ELR (cell line): ENCODE measurements around the gene PTPRN2.
"Not testable (repeated sequence)": the region's sequence is repeated elsewhere in the genome, so short reads cannot be mapped to it uniquely, and the experiment has no call there.

Experiments used
- DNase-seq: peaks from one replicate; pipeline ENCODE4 v3.0.0-alpha.2; 2015; ENCODE audit warnings: low read depth

PTPRN2 gene

GRCh38 chr7:157730614-157731013 lies 857.0 kb downstream of the PTPRN2 start:
- no peak for DNase-seq

- DNase-seq: no peak
Measured at GRCh38 chr7:157729566-157729965, 858.1 kb downstream of the PTPRN2 start.

GRCh38 chr7:157727964-157728615 lies 859.5 kb downstream of the PTPRN2 start:
- no peak for DNase-seq

GRCh38 chr7:157726764-157727163 lies 860.9 kb downstream of the PTPRN2 start:
- DNase-seq: no peak

DNA sequence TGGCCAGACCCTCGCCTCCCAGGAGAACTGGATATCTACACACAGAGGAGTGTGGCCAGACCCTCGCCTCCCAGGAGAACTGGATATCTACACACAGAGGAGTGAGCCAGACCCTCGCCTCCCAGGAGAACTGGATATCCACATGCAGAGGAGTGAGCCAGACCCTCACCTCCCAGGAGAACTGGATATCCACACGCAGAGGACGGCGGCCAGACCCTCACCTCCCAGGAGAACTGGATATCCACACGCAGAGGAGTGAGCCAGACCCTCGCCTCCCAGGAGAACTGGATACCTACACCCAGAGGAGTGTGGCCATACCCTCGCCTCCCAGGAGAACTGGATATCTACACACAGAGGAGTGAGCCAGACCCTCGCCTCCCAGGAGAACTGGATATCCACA lies 862.3 kb downstream of the PTPRN2 start:
- DNase-seq: not testable (repeated sequence)

GRCh38 chr7:157723205-157723604 lies 864.4 kb downstream of the PTPRN2 start:
- DNase-seq: no peak

- DNase-seq: no peak
Measured at GRCh38 chr7:157722137-157723060, 865.2 kb downstream of the PTPRN2 start.

DNA sequence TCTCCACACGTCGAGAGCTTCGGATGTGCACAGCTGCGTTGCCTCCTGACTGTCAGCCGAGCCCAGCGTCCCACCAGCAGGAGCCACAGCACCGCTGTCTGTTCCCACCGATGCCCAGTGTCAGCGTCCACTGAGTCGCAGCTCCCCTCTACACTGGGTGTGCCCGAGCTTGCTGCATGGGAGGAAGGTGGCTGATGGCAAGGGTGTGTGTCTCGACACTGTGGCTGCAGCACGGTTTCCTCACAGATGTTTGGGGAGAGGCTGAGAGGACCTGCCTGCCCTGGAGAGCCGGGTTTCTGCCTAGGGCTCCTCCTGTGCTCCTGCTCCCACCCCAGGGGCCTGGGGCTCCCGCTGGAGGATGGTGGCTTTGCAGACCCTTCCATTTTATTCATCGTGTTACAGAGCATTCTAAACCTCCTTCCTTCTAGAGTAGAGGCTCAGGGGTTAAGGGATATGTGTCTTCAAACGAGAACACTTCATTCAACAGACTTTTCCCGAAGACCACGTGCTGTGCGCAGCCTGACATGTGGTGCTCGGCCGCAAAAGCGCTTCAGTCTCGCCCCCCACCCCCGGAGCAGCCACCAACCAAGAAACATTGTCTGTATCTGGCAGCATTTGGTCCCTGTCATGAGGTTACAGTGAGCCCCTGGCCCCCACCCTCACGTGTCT lies 866.0 kb downstream of the PTPRN2 start:
- DNase-seq: no peak

GRCh38 chr7:157719705-157720655 lies 867.6 kb downstream of the PTPRN2 start:
- DNase-seq: no peak

- no peak for DNase-seq
Measured at GRCh38 chr7:157719008-157719682, 868.5 kb downstream of the PTPRN2 start.

- no peak for DNase-seq
Measured at GRCh38 chr7:157718303-157719007, 869.2 kb downstream of the PTPRN2 start.

DNA sequence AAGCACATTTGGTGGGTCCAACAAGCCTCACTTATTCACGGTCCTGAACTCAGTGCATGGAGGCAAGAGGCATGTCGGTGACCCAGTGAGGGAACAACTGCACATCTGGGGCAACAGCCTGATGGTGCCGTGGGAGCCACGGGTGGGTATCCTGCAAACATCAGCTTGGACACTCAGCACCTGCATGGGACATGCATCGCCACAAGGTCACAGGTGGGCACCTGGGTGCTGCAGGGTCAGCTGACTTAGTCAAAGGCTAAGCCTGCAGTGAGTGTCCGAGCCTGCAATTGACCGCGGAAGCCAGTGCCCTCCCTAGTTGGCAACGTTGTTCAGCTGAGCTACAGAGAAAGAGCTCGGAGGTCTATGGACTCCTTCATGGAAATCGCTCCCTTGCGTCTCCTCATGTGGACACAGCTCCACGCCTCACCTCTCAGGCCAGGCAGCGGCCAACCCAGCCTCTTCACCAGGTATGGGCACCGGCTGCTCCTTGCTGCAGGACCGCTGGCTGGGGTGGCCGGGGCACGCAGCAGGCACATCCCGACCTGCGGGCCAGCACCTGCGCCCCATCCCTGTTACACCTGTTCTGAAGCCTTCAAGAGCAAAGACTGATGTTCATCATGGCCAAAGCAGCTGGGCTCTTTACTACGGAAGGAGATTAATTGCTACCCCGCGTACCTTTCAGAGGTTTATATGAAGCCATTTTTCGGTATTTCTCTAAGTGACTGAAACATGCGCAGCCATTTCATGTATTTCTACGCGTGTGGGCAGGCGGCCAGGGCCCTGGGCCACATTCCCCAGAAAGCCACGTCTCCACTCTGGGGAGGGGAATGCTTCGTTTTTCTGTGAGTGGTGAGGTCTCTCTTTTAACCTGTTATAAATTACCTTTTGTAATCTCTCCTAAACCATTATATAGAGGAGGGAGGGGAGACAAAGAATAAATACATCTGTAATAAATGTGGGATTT lies 870.1 kb downstream of the PTPRN2 start:
- DNase-seq: no peak

GRCh38 chr7:157715938-157716280 lies 871.7 kb downstream of the PTPRN2 start:
- DNase-seq: no peak

DNA sequence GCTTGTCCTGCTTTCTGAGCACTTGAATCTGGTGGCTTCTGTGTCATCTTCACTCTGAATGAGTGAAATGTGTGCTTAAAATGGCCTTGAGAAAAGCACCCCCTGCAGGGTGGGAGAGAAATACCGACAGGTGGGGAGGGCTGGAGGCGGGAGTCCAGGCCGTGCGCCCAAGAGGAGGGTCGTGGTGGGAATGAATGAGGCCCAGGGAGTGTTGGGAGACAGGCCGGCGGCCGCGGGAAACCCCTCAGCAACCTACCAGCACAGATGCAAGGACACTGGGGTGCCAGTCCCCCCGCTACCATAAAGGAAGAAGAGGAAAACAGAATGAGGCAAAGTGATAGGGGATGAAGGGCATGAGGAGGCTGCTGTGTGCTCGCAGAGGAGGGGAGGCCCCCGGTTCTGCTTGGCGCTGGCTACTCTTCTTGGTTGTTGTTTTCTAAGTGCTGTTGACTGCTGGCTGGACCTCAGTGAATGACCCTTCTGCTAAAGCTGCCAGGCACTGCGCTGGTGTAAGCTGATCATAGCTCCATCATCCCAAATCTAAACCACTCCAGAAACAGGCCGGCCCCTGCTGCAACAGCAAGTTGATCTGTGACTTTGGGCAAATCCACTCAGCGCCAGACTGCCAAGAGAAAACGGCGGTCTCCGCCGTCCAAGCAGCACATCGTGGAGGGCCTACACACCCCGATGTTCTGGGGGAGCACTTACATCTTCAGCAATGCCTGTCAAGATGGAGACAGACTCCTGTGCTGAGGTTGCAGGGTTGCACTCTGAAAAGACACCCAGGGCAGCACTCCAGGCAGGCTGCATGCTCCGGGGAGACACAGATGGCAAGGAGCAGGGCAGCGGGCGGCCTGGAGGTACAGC lies 872.3 kb downstream of the PTPRN2 start:
- no peak for DNase-seq

DNA sequence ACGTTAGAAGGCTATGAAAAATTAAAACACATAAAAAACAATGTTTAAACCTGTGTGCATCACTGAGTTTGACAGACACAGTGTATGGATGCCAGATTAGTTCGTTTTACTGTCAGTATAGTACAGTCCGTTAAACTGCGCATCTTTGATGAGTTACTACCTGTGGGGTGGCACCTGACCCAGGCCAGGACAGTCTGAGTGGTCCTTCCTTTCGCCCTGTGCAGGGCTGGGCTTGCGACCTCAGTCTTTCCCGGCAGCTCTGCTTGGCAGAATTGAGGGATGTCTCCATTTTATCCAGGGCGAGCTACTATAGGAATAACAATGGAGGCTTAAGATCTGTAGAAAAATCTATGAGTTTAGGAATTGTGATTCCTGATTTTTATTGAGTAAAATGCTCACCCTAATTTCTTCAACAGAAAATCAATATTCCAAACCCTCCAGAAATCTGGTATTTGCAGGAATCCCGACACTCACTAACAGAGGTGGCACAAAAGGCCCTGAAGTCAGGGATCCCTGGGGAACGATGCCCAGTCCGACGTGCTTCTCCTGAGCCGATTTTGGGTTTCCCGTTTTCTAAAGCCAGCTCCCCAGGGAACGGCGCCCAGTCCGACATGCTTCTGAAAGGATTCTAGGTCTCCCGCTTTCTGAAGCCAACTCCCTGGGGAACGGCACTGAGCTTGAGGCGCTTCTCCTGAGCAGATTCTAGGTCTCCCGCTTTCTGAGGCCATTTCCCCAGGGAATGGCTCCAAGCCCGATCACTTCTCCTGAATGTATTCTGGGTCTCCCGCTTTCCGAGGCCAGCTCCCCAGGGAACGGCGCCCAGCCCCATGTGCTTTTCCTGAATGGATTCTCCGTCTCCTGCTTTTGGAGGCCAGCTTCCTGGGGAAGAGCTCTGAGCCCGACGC lies 873.2 kb downstream of the PTPRN2 start:
- DNase-seq: no peak

DNA sequence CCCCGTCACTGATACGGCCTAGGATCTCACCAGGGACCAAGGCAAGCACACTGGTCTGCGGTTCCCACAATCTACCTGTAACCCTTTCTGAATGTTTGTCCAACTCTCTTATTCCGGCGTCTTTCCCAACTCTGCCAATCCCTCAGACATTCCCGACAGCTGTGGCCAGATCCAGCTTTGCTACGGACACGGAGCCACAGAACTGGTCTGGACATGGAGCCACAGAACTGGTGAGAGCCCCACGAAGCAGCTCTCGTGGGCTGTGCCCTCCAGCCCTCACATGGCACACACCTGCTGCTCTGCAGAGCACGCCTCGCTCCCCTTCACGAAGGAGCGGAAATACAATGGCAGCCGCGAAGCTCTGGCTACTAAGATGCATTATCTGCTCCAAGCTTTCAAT lies 874.0 kb downstream of the PTPRN2 start:
- no peak for DNase-seq

DNA sequence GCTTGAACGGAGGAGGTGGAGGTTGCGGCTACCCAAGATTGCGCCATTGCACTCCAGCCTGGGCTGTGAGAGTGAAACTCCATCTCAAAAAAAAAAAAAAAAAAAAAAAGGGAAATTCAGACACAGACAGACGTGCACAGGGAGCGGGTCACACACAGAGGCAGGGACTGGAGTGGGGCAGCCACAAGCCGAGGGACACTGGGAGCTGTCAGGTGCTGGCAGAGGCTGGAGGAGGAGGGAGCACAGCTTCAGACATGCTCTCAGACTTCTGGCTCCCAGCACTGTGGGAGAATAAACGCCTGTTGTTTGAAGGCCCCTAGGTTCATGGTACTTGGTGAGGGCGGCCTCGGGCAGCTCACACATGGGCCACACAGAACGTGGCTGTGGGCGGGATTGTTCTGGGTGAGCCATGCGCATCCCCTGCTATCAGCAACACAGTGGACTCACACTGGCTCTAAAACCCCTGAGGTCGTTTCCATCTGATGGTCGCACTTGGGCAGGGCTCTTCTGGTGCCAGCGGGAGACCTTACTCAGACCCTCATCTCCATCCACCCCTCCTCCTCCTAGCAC lies 874.9 kb downstream of the PTPRN2 start:
- DNase-seq: no peak
